Left lobe of liver (tissue), 2 donors: ENCODE data around the gene CECR2. TPM values are rescaled to one million over a fixed set of nuclear protein-coding genes. Genes with fewer than 3 reads are reported as not detected.
A peak's percentile ranks its signal among the peaks of the same experiment; 100 is the strongest.

Experiments used
- ATAC-seq: fragments of 200-7000 bp; cut with Tn5 transposase; one replicate; pipeline ENCODE4 v1.9.1; 2020; ENCODE audit warnings: mild to moderate bottlenecking, moderate library complexity
- DNase-seq: peaks from one replicate; pipeline ENCODE4 v3.0.0-alpha.2; 2020; ENCODE audit warnings: low spot score
- total RNA-seq: library from RNA; stranded (reverse); gene quantifications from one replicate; pipeline ENCODE4 v1.2.1, GENCODE V29; 2021
- donor health status: DM: no; HTN: no; CAD: no; lungs with moderate emphysema.
- donor health status: DM: no; HTN: yes; CAD: no.

CECR2 gene
- total RNA-seq, 1 donor from 2014 or later, result 12.0 TPM

GRCh38 chr22:17590586-17590985, 221.3 kb downstream of the CECR2 start:
- DNase-seq, result no peak

GRCh38 chr22:17592201-17592600, 222.9 kb downstream of the CECR2 start:
- DNase-seq (no peak), ATAC-seq (peak; percentile 22)

More at GRCh38 chr22:17590586-17590985, 221.3 kb downstream of the CECR2 start:
- no peak for ATAC-seq

GRCh38 chr22:17596226-17596625, 227.0 kb downstream of the CECR2 start:
- DNase-seq, result no peak
- ATAC-seq, result no peak

- DNase-seq (no peak), ATAC-seq (no peak)
These were observed 228.0 kb downstream of the CECR2 start for GRCh38 chr22:17597217-17597616.

- ATAC-seq (no peak), DNase-seq (no peak)
These were observed 229.1 kb downstream of the CECR2 start for GRCh38 chr22:17598318-17598717.

- no peak for ATAC-seq
- peak; percentile 15 for DNase-seq
These were observed 231.8 kb downstream of the CECR2 start for GRCh38 chr22:17601031-17601430.

- ATAC-seq, result no peak
- no peak for DNase-seq
These were observed 234.4 kb downstream of the CECR2 start for GRCh38 chr22:17603668-17604067.

- ATAC-seq (no peak), DNase-seq (peak; percentile 8)
These were observed 237.2 kb downstream of the CECR2 start for GRCh38 chr22:17606496-17606895.

Other genes with a start within 250 kb of the CECR2 start
- gene TMEM121B, start 248.1 kb upstream of the CECR2 start, total RNA-seq, result 0.10 TPM
- gene HDHD5, start 210.2 kb upstream of the CECR2 start, total RNA-seq, result 31.7 TPM
- gene ADA2, start 150.0 kb upstream of the CECR2 start, total RNA-seq, result 5.7 TPM
- gene SLC25A18, start 194.0 kb downstream of the CECR2 start, total RNA-seq, result 48.7 TPM